Erythroblast (primary cell): Measurements from ENCODE around the gene STAC.
"Not testable (repeated sequence)": the region's sequence is repeated elsewhere in the genome, so short reads cannot be mapped to it uniquely, and the experiment has no call there.

Experiments used
- DNase-seq, 2 experiments: peaks; one replicate each; lab custom pipeline; 2025; lab: John Stamatoyannopoulos, UW
- GATA1 ChIP-seq: IDR thresholded peaks from 2 replicates; pipeline ENCODE4 v1.6.1; 2011; ENCODE audit warnings: low read depth, mild to moderate bottlenecking, control low read depth, low read length, moderate library complexity
- POLR2A ChIP-seq: IDR thresholded peaks from 2 replicates; pipeline ENCODE4 v1.6.1; 2011; ENCODE audit warnings: mild to moderate bottlenecking, low read length

The STAC gene

GRCh38 chr3:36489679-36490425 is 109.5 kb downstream of the STAC start:
- DNase-seq, result no peak
- no peak for TF ChIP-seq POLR2A
- TF ChIP-seq GATA1, result no peak

- TF ChIP-seq POLR2A (no peak), GATA1 (no peak)
- DNase-seq, result no peak
Measured at GRCh38 chr3:36493051-36493450, 112.7 kb downstream of the STAC start.

- TF ChIP-seq POLR2A, result no peak
- no peak for TF ChIP-seq GATA1
- no peak for DNase-seq
Measured at GRCh38 chr3:36494461-36495109, 114.3 kb downstream of the STAC start.

GRCh38 chr3:36496684-36497633 is 116.7 kb downstream of the STAC start:
- TF ChIP-seq GATA1 (no peak), POLR2A (no peak)
- DNase-seq, result no peak

- not testable (repeated sequence) for DNase-seq
Measured at GRCh38 chr3:36500053-36500452, 119.7 kb downstream of the STAC start.

GRCh38 chr3:36501616-36502015 is 121.3 kb downstream of the STAC start:
- TF ChIP-seq GATA1 (no peak), POLR2A (no peak)
- DNase-seq, result no peak

GRCh38 chr3:36505393-36505792 is 125.1 kb downstream of the STAC start:
- DNase-seq, result no peak
- TF ChIP-seq GATA1 (no peak), POLR2A (no peak)

- TF ChIP-seq GATA1 (no peak), POLR2A (no peak)
- no peak for DNase-seq
Measured at GRCh38 chr3:36511791-36512486, 131.6 kb downstream of the STAC start.

- no peak for DNase-seq
- no peak for TF ChIP-seq POLR2A
- no peak for TF ChIP-seq GATA1
Measured at GRCh38 chr3:36512555-36512954, 132.3 kb downstream of the STAC start.

- no peak for DNase-seq
- no peak for TF ChIP-seq POLR2A
- no peak for TF ChIP-seq GATA1
Measured at GRCh38 chr3:36514171-36514570, 133.9 kb downstream of the STAC start.

- TF ChIP-seq GATA1 (no peak), POLR2A (no peak)
- DNase-seq, result no peak
Measured at GRCh38 chr3:36519682-36520081, 139.4 kb downstream of the STAC start.

GRCh38 chr3:36520241-36521006 is 140.1 kb downstream of the STAC start:
- no peak for DNase-seq
- no peak for TF ChIP-seq GATA1
- TF ChIP-seq POLR2A, result no peak

GRCh38 chr3:36521007-36521379 is 140.7 kb downstream of the STAC start:
- DNase-seq, result no peak
- TF ChIP-seq GATA1 (no peak), POLR2A (no peak)
